Neuronal stem cell (in vitro differentiated cells): ENCODE measurements around the gene HHEX. TPM values are rescaled to one million over a fixed set of nuclear protein-coding genes. Genes with fewer than 3 reads are reported as not detected.

Experiments
- DNase-seq: peaks from one replicate; pipeline ENCODE4 v3.0.0-alpha.2; 2013; ENCODE audit warnings: low spot score
- H2AFZ ChIP-seq: one replicate; pipeline ENCODE4 v1.6.1; 2013; ENCODE audit warnings: mild to moderate bottlenecking, low read length, inconsistent platforms
- H2AK5ac ChIP-seq: 2 replicates; pipeline ENCODE4 v1.6.1; 2013; ENCODE audit warnings: low read depth, mild to moderate bottlenecking, inconsistent platforms, low read length, moderate library complexity, mixed read lengths
- H2BK120ac ChIP-seq: 2 replicates; pipeline ENCODE4 v1.6.1; 2013; ENCODE audit warnings: low read depth, mild to moderate bottlenecking, inconsistent platforms, low read length, moderate library complexity, mixed read lengths
- H2BK12ac ChIP-seq: one replicate; pipeline ENCODE4 v1.6.1; 2013; ENCODE audit warnings: low read length, inconsistent platforms
- H2BK15ac ChIP-seq: 2 replicates; pipeline ENCODE4 v1.6.1; 2013; ENCODE audit warnings: mild to moderate bottlenecking, low read length, inconsistent platforms, mixed read lengths
- H2BK5ac ChIP-seq: one replicate; pipeline ENCODE4 v1.6.1; 2013; ENCODE audit warnings: inconsistent platforms, mild to moderate bottlenecking, low read length, moderate library complexity
- H3K14ac ChIP-seq: one replicate; pipeline ENCODE4 v1.6.1; 2013; ENCODE audit warnings: low read length, inconsistent platforms
- H3K18ac ChIP-seq: 2 replicates; pipeline ENCODE4 v1.6.1; 2013; ENCODE audit warnings: low read length, inconsistent platforms
- H3K23ac ChIP-seq: 2 replicates; pipeline ENCODE4 v1.6.1; 2013; ENCODE audit warnings: low read depth, mild to moderate bottlenecking, mixed read lengths, low read length, inconsistent platforms; ENCODE audit not compliant: poor library complexity
- H3K27ac ChIP-seq: replicated peaks from 3 replicates; pipeline ENCODE4 v1.5.1; 2013; ENCODE audit warnings: low read length, inconsistent platforms
- H3K27me3 ChIP-seq, 3 experiments: 2 replicates each; pipeline ENCODE4 v1.6.1; 2013; ENCODE audit warnings: low read length in 3 of 3, mild to moderate bottlenecking in 2 of 3, inconsistent platforms in 1 of 3, low read depth in 1 of 3, mixed read lengths in 1 of 3, moderate library complexity in 1 of 3; ENCODE audit not compliant: control insufficient read depth in 3 of 3, insufficient read depth in 3 of 3
- H3K36me3 ChIP-seq, 2 donors: replicated peaks in 1 of 2; 2 replicates each; pipeline ENCODE4 v1.6.1; 2013; ENCODE audit warnings: low read length in 2 of 2; ENCODE audit not compliant: control insufficient read depth in 2 of 2, insufficient read depth in 2 of 2
- H3K4ac ChIP-seq: 2 replicates; pipeline ENCODE4 v1.6.1; 2013; ENCODE audit warnings: inconsistent platforms, mild to moderate bottlenecking, low read length, moderate library complexity
- H3K4me1 ChIP-seq, 2 donors: 1 replicate in 1 of 2; 2 replicates in 1 of 2; pipeline ENCODE4 v1.6.1; 2013; ENCODE audit warnings: low read length in 2 of 2, low read depth in 1 of 2; ENCODE audit not compliant: control insufficient read depth in 2 of 2, insufficient read depth in 1 of 2
- H3K4me2 ChIP-seq: one replicate; pipeline ENCODE4 v1.6.1; 2013; ENCODE audit warnings: mild to moderate bottlenecking, low read length, inconsistent platforms; ENCODE audit not compliant: insufficient read depth, poor library complexity, severe bottlenecking
- H3K4me3 ChIP-seq, 2 donors: 2 replicates each; pipeline ENCODE4 v1.5.1; 2013; ENCODE audit warnings: low read length in 2 of 2, mild to moderate bottlenecking in 2 of 2, inconsistent platforms in 1 of 2, moderate library complexity in 1 of 2
- H3K79me1 ChIP-seq: one replicate; pipeline ENCODE4 v1.6.1; 2013; ENCODE audit warnings: low read depth, mild to moderate bottlenecking, inconsistent platforms, low read length, moderate library complexity
- H3K9ac ChIP-seq: one replicate; pipeline ENCODE4 v1.6.1; 2013; ENCODE audit warnings: mild to moderate bottlenecking, low read depth, low read length, inconsistent platforms; ENCODE audit not compliant: poor library complexity
- H3K9me3 ChIP-seq, 2 donors: replicated peaks in 1 of 2; 2 replicates each; pipeline versions ENCODE3 to v1.6.1; 2013; ENCODE audit warnings: low read length in 2 of 2, mild to moderate bottlenecking in 2 of 2, inconsistent platforms in 1 of 2, low read depth in 1 of 2, mixed read lengths in 1 of 2, moderate library complexity in 1 of 2; ENCODE audit not compliant: control insufficient read depth in 2 of 2, insufficient read depth in 1 of 2
- H4K8ac ChIP-seq: one replicate; pipeline ENCODE4 v1.6.1; 2013; ENCODE audit warnings: low read depth, mild to moderate bottlenecking, inconsistent platforms, low read length, moderate library complexity
- H4K91ac ChIP-seq: one replicate; pipeline ENCODE4 v1.6.1; 2013; ENCODE audit warnings: low read length, low read depth, mild to moderate bottlenecking, inconsistent platforms; ENCODE audit not compliant: poor library complexity
- WGBS, 2 donors: extraction: QIAGEN DNeasy Blood & Tissue Kit; methylation state at CpG; one replicate each; pipeline ENCODE4 v1.1.7; 2013; ENCODE audit warnings: missing lambda C conversion rate in 2 of 2, mixed read lengths in 1 of 2; ENCODE audit not compliant: insufficient read length in 2 of 2, insufficient replicate concordance in 1 of 2; ENCODE audit errors: extremely low coverage in 2 of 2; 5-methylcytosine and 5-hydroxymethylcytosine counted together
- small RNA-seq: library from polyadenylated mRNA; stranded (forward); fragments of <200 nt; extraction: miRNeasy Mini kit (QIAGEN cat#:217004); gene quantifications from one replicate; pipeline ENCODE3, GENCODE V24; 2013; ENCODE audit not compliant: insufficient read depth

Gene HHEX

GRCh38 chr10:92742331-92743228 lies 52.8 kb downstream of the HHEX start:
- Histone ChIP-seq H3K14ac (no peak overlapping the region), H3K27me3 (peaks cover 0 to 3% (median 0%) of the 10 kb centered on the region in 3 experiments), H3K9me3 (no peaks in the 10 kb centered on the region), H2AFZ (no peak overlapping the region), H4K91ac (no peak overlapping the region), H3K4me1 (no peaks in the 10 kb centered on the region), H3K79me1 (no peaks in the 10 kb centered on the region), H2BK120ac (no peak overlapping the region), H3K4me2 (no peak overlapping the region), H2BK12ac (no peak overlapping the region), H3K18ac (no peak overlapping the region), H3K4me3 (no peak overlapping the region), H3K4ac (no peak overlapping the region), H2AK5ac (no peak overlapping the region), H3K23ac (no peak overlapping the region), H3K36me3 (no peaks in the 10 kb centered on the region), H2BK5ac (no peak overlapping the region), H3K9ac (no peak overlapping the region), H3K27ac (no peak overlapping the region), H2BK15ac (no peak overlapping the region), H4K8ac (no peak overlapping the region)
- DNase-seq = no peak
- no CpG with 5 or more reads among the region's 9 CpGs for WGBS, 2 donors

Small RNA genes within 50 kb of the gene (small RNA-seq; reads per million reads assigned to genes)
- gene RF00019 = not detected
- gene RN7SL644P = not detected
